ENCODE measurements around the gene FAM228A. TPM values are rescaled to one million over a fixed set of nuclear protein-coding genes. Genes with fewer than 3 reads are reported as not detected.

FAM228A gene
- total and polyA plus RNA-seq, 2 of the 4 experiments (the other 2 are of a cell fraction): not detected

DNA sequence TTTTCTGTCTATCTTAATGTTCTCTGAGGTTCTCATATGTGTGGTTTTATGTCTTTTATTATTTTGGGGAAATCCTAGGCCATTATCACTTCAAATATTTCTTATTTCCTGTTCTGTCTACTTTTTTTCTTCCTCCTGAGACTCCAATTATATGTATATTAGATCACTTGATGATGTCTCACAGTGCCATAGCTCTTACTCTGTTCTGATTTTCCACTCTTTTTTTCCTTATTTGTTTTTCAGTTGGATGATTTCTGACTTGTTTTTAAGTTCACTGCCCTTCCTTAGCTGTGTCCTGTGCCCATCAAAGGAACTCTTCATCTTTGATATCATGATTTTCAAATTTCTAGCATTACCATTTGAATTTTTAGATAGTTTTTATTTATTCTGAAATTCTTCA, 27.5 kb upstream of the FAM228A start:
- Histone ChIP-seq H3K23ac (ENCODE audit: low read depth, low read length) (no peak overlapping the region), H3K4ac (ENCODE audit: low read depth, low read length) (no peak overlapping the region), H2BK20ac (ENCODE audit: low read depth, low read length) (no peak overlapping the region), H3K18ac (ENCODE audit: low read depth, low read length) (no peak overlapping the region), H4K20me1 (ENCODE audit: insufficient read depth, low read length) (no peaks in the 10 kb centered on the region), H3K9me1 (ENCODE audit: insufficient read depth, low read length) (no peaks in the 10 kb centered on the region), H3K27ac (ENCODE audit: insufficient read depth, low read length) (no peak overlapping the region), H3K4me3 (ENCODE audit: insufficient read depth, low read depth, low read length) (no peak overlapping the region), H3K14ac (replicated peaks; ENCODE audit: low read depth, low read length) (no peak overlapping the region), H2AK5ac (ENCODE audit: low read depth, low read length) (no peak overlapping the region), H3K9ac (ENCODE audit: low read depth, low read length) (no peak overlapping the region), H3K9me3 (ENCODE audit: control insufficient read depth, insufficient read depth, low read length) (peaks cover 6% of the 10 kb centered on the region), H3K36me3 (ENCODE audit: control insufficient read depth, insufficient read depth, low read length) (peaks cover 4% of the 10 kb centered on the region; the same call in 1 of the 2 replicates), H3K27me3 (ENCODE audit: control insufficient read depth, insufficient read depth, low read length) (no peaks in the 10 kb centered on the region), H3K4me2 (ENCODE audit: low read depth, low read length) (no peak overlapping the region), H2AFZ (replicated peaks; ENCODE audit: low read length, poor library complexity) (no peak overlapping the region), H4K8ac (ENCODE audit: low read depth in 2 of 2, low read length in 2 of 2) (no peak overlapping the region), H2BK120ac (ENCODE audit: low read depth, low read length) (no peak overlapping the region), H2AK9ac (replicated peaks; ENCODE audit: low read depth, low read length, poor library complexity) (no peak overlapping the region), H4K5ac (ENCODE audit: low read depth, low read length) (no peak overlapping the region), H4K91ac (ENCODE audit: insufficient read depth, low read depth, low read length) (no peak overlapping the region), H3K56ac (ENCODE audit: extremely low read depth, insufficient read depth, low read length) (no peak overlapping the region), H3K79me1 (ENCODE audit: low read depth in 1 of 2, low read length in 2 of 2) (no peaks in the 10 kb centered on the region), H2BK15ac (ENCODE audit: low read depth, low read length) (no peak overlapping the region), H2BK5ac (ENCODE audit: low read depth, low read length, poor library complexity, severe bottlenecking) (no peak overlapping the region), H3K4me1 (ENCODE audit: control insufficient read depth, insufficient read depth, low read length) (no peaks in the 10 kb centered on the region)
- BruUV-seq (replicated peaks): no TSS peak
- DNase-seq (no peak), ATAC-seq (ENCODE audit: low read depth) (no peak)
- POLR2A ChIA-PET (ENCODE audit: unreplicated experiment): no interaction called here
- CTCF ChIA-PET: interaction anchor here (1.2 kb wide), 1 partner anchor 36 kb away, joined by 3 read pairs; no protein-coding TSS in a partner anchor
- in situ Hi-C loops (cut with MboI; ENCODE audit: low sequenced_read_pairs) (no loop called here), intact Hi-C loops (cut with micrococcal nuclease) (no loop called here), dilution Hi-C loops (cut with HindIII; ENCODE audit: low sequenced_read_pairs, unreplicated experiment) (no loop called here)
- TF ChIP-seq POLR2A (IDR thresholded peaks at IDR 0.05; ENCODE audit: low read depth, low read length) (no peak), MAFK (IDR thresholded peaks at IDR 0.05; ENCODE audit: low read depth, low read length) (no peak), RAD21 (IDR thresholded peaks at IDR 0.05; ENCODE audit: low read length) (no peak), CEBPB (IDR thresholded peaks at IDR 0.05; ENCODE audit: low read depth, low read length) (no peak), BHLHE40 (IDR thresholded peaks at IDR 0.05; ENCODE audit: low read depth, low read length) (no peak)
